Keratinocyte (primary cell): ENCODE results near the gene SPATA16. TPM values are rescaled to one million over a fixed set of nuclear protein-coding genes. Genes with fewer than 3 reads are reported as not detected.

Source experiments
- DNase-seq: peaks from one replicate; pipeline ENCODE4 v3.0.0-alpha.2; 2011; ENCODE audit warnings: low read depth, missing footprints, low spot score
- FAIRE-seq: peaks from 2 replicates; lab custom pipeline; 2011; peaks lifted over from hg19 to GRCh38; lab: Jason Lieb, UNC
- H2AFZ ChIP-seq: 2 replicates; pipeline ENCODE4 v1.6.0; 2012; ENCODE audit warnings: low read length, control low read depth, inconsistent platforms; ENCODE audit not compliant: control insufficient read depth
- H3K27ac ChIP-seq: 2 replicates; pipeline ENCODE4 v1.5.1; 2011; ENCODE audit warnings: low read length; ENCODE audit not compliant: control insufficient read depth, insufficient read depth
- H3K27me3 ChIP-seq: 3 replicates; pipeline ENCODE4 v1.6.0; 2011; ENCODE audit warnings: low read length; ENCODE audit not compliant: control insufficient read depth, insufficient read depth; ENCODE audit errors: extremely low read depth
- H3K36me3 ChIP-seq, 2 experiments: 2 replicates in 1 of 2; 3 replicates in 1 of 2; pipeline ENCODE4 v1.5.1; 2011; ENCODE audit warnings: low read length in 2 of 2, mild to moderate bottlenecking in 1 of 2; ENCODE audit not compliant: control insufficient read depth in 2 of 2, insufficient read depth in 2 of 2; ENCODE audit errors: extremely low read depth in 1 of 2
- H3K4me1 ChIP-seq: 3 replicates; pipeline ENCODE4 v1.5.1; 2011; ENCODE audit warnings: low read length; ENCODE audit not compliant: control insufficient read depth, insufficient read depth; ENCODE audit errors: extremely low read depth
- H3K4me2 ChIP-seq: 3 replicates; pipeline ENCODE4 v1.6.0; 2011; ENCODE audit warnings: low read depth, low read length; ENCODE audit not compliant: control insufficient read depth, insufficient read depth; ENCODE audit errors: extremely low read depth
- H3K4me3 ChIP-seq, 3 experiments: fragments of 200-600 bp in 1 of 3; sonication (generic) in 1 of 3; 2 replicates in 2 of 3; 3 replicates in 1 of 3; pipeline ENCODE4 v1.5.1; 2011 to 2016; ENCODE audit warnings: low read length in 3 of 3, mild to moderate bottlenecking in 3 of 3, control low read depth in 2 of 3, inconsistent platforms in 1 of 3, low read depth in 1 of 3, mixed read lengths in 1 of 3, mixed run types in 1 of 3, moderate library complexity in 1 of 3; ENCODE audit not compliant: control insufficient read depth in 2 of 3, insufficient read depth in 2 of 3; ENCODE audit errors: extremely low read depth in 1 of 3
- H3K79me2 ChIP-seq: 2 replicates; pipeline ENCODE4 v1.6.0; 2012; ENCODE audit warnings: low read length; ENCODE audit not compliant: control insufficient read depth, insufficient read depth
- H3K9ac ChIP-seq: 3 replicates; pipeline ENCODE4 v1.6.0; 2011; ENCODE audit warnings: low read length; ENCODE audit not compliant: control insufficient read depth, insufficient read depth; ENCODE audit errors: extremely low read depth
- H3K9me1 ChIP-seq: 3 replicates; pipeline ENCODE4 v1.6.0; 2011; ENCODE audit warnings: low read length; ENCODE audit not compliant: control insufficient read depth, insufficient read depth; ENCODE audit errors: extremely low read depth
- H3K9me3 ChIP-seq: 2 replicates; pipeline ENCODE4 v1.5.1; 2012; ENCODE audit warnings: low read depth, low read length; ENCODE audit not compliant: control insufficient read depth
- H4K20me1 ChIP-seq: 3 replicates; pipeline ENCODE4 v1.6.0; 2011; ENCODE audit warnings: low read length; ENCODE audit not compliant: control insufficient read depth, insufficient read depth; ENCODE audit errors: extremely low read depth
- EZH2 ChIP-seq: IDR thresholded peaks from one replicate; pipeline ENCODE4 v1.6.1; 2012; ENCODE audit warnings: inconsistent platforms, mild to moderate bottlenecking, low read length, moderate library complexity
- dilution Hi-C: fragments of 300-500 bp; cut with MboI; formaldehyde crosslinking; loops from one replicate; pipeline ENCODE4 v1.7.0; 2020; ENCODE audit warnings: low sequenced_read_pairs; ENCODE audit not compliant: extremely low pct_ligation_motif_present
- polyA plus RNA-seq, 5 experiments: library from polyadenylated mRNA; depleted of rRNA in 3 of 5; stranded (reverse) in 3 of 5; stranded (forward) in 1 of 5; unstranded in 1 of 5; fragments of >200 nt; gene quantifications; 1 replicate in 1 of 5; 2 replicates in 3 of 5; 3 replicates in 1 of 5; pipeline versions ENCODE4 v1.2.1 to v1.2.3, GENCODE V29; 2011 to 2012; ENCODE audit warnings: missing spikeins in 2 of 5, low read depth in 1 of 5, low replicate concordance in 1 of 5
- TF ChIP-seq, protein P1 (sequence below), 3 experiments: IDR thresholded peaks in 1 of 3; conservative IDR thresholded peaks in 1 of 3; optimal IDR thresholded peaks in 1 of 3; 2 replicates in 2 of 3; 3 replicates in 1 of 3; pipeline versions ENCODE3 to v1.5.1; 2011; ENCODE audit warnings: low read length in 3 of 3, mild to moderate bottlenecking in 3 of 3, moderate library complexity in 2 of 3, control low read depth in 1 of 3, inconsistent platforms in 1 of 3; ENCODE audit not compliant: insufficient read depth in 2 of 3; ENCODE audit errors: extremely low read depth in 1 of 3

The SPATA16 gene
- polyA plus RNA-seq, 1 donor (not counting 4 experiments of a cell fraction or from before 2014, with no cell fraction given) = not detected

DNA sequence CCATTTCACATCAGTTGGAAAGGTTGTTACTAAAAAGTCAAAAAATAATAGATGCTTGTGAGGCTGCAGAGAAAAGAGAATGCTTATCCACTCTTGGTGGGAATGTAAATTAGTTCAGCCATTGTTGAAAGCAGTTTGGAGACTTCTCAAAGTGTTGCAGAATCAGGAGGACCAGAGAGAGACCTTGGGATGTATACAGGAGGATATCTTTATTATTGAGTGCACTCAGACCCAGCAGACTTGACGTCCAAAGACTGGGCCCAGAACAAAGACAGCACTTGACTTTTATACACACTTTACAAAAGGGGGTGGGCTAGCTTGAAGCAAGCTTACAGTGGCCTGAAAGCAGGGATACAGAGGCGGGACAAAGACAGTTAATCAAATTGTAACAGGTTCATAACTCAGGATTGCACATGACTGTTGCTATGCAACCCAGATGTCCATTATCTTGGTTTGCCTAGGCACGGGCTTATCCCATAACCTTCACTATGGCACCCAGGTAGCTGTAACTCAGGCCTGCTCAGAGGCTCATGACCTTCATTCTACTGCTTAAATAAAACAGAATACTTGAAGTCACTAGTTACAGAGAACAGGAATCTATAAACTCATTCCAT lies 127.7 kb downstream of the SPATA16 start:
- H3K9me3 ChIP-seq = no peaks in the 10 kb centered on the region
- H3K4me1 ChIP-seq = no peaks in the 10 kb centered on the region
- H3K9ac ChIP-seq = no peak overlapping the region
- no peaks in the 10 kb centered on the region for H3K9me1 ChIP-seq
- H3K4me2 ChIP-seq = no peak overlapping the region
- no peak for DNase-seq
- no peak overlapping the region for H3K4me3 ChIP-seq
- TF ChIP-seq, protein P1, sequence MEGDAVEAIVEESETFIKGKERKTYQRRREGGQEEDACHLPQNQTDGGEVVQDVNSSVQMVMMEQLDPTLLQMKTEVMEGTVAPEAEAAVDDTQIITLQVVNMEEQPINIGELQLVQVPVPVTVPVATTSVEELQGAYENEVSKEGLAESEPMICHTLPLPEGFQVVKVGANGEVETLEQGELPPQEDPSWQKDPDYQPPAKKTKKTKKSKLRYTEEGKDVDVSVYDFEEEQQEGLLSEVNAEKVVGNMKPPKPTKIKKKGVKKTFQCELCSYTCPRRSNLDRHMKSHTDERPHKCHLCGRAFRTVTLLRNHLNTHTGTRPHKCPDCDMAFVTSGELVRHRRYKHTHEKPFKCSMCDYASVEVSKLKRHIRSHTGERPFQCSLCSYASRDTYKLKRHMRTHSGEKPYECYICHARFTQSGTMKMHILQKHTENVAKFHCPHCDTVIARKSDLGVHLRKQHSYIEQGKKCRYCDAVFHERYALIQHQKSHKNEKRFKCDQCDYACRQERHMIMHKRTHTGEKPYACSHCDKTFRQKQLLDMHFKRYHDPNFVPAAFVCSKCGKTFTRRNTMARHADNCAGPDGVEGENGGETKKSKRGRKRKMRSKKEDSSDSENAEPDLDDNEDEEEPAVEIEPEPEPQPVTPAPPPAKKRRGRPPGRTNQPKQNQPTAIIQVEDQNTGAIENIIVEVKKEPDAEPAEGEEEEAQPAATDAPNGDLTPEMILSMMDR (optimal IDR thresholded peaks at IDR 0.05 in 1 of 3, IDR thresholded peaks at IDR 0.05 in 1 of 3, conservative IDR thresholded peaks at IDR 0.05 in 1 of 3; ENCODE audit: extremely low read depth in 1 of 3, insufficient read depth in 2 of 3, low read length in 3 of 3) = no peak
- no peak for TF ChIP-seq EZH2
- no peaks in the 10 kb centered on the region for H3K79me2 ChIP-seq
- no peak overlapping the region for H2AFZ ChIP-seq
- FAIRE-seq = no peak
- no peak overlapping the region for H3K27ac ChIP-seq
- no peaks in the 10 kb centered on the region for H4K20me1 ChIP-seq
- H3K27me3 ChIP-seq = no peaks in the 10 kb centered on the region
- dilution Hi-C loops = no loop called here
- no peaks in the 10 kb centered on the region for H3K36me3 ChIP-seq

DNA sequence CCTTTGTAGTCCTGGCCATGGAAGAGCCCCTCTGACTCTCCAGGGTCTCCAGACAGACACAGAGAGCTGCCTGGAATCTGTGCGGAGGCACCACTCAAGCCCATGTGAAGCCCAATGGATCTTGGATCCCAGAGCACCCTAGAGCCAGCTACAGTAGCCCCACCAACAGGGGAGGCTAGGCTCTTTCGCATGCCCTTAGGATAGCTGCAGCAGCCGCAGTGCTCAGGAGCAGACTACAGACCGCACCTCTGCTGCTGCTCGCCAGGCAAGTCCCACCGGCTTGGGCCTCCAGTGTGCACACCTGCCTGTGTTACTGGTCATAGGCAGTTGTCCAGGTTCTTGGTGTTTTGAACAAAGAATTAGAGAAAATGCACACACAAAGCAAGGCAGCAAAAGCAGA lies 131.6 kb downstream of the SPATA16 start:
- H3K9me1 ChIP-seq = no peaks in the 10 kb centered on the region
- no peaks in the 10 kb centered on the region for H3K9me3 ChIP-seq
- no peak overlapping the region for H3K9ac ChIP-seq
- DNase-seq (no peak), FAIRE-seq (no peak)
- no peaks in the 10 kb centered on the region for H3K36me3 ChIP-seq
- no peak overlapping the region for H3K4me3 ChIP-seq
- no peaks in the 10 kb centered on the region for H3K27me3 ChIP-seq
- no peak for TF ChIP-seq EZH2
- TF ChIP-seq, protein P1 (optimal IDR thresholded peaks at IDR 0.05 in 1 of 3, IDR thresholded peaks at IDR 0.05 in 1 of 3, conservative IDR thresholded peaks at IDR 0.05 in 1 of 3; ENCODE audit: extremely low read depth in 1 of 3, insufficient read depth in 2 of 3, low read length in 3 of 3) = no peak
- H3K4me2 ChIP-seq = no peak overlapping the region
- no peak overlapping the region for H2AFZ ChIP-seq
- no peaks in the 10 kb centered on the region for H3K79me2 ChIP-seq
- dilution Hi-C loops = no loop called here
- H3K27ac ChIP-seq = no peak overlapping the region
- H4K20me1 ChIP-seq = no peaks in the 10 kb centered on the region
- H3K4me1 ChIP-seq = no peaks in the 10 kb centered on the region
